Body of pancreas (tissue), 4 donors: ENCODE data around the gene TBC1D10A. TPM values are rescaled to one million over a fixed set of nuclear protein-coding genes. Genes with fewer than 3 reads are reported as not detected.
A peak's percentile ranks its signal among the peaks of the same experiment; 100 is the strongest.

Experiments used
- ATAC-seq: fragments of 150-250 bp; one replicate; pipeline ENCODE4 v1.9.1; 2016
- DNase-seq, 4 donors: peaks; one replicate each; pipeline ENCODE4 v3.0.0-alpha.2; 2019
- H3K27ac ChIP-seq, 4 donors: fragments of 200-600 bp; sonication (generic); 1 replicate in 3 of 4; 2 replicates in 1 of 4; pipeline versions ENCODE4 v1.5.1 to v1.6.1; 2016 to 2019; ENCODE audit warnings: mild to moderate bottlenecking in 1 of 4, mixed read lengths in 1 of 4, moderate library complexity in 1 of 4
- H3K27me3 ChIP-seq, 2 donors: fragments of 200-600 bp; sonication (generic); one replicate each; pipeline ENCODE4 v1.6.0; 2016; ENCODE audit warnings: mild to moderate bottlenecking in 1 of 2
- H3K36me3 ChIP-seq, 2 donors: fragments of 200-600 bp; sonication (generic); replicated peaks in 1 of 2; 2 replicates each; pipeline ENCODE4 v1.5.1; 2016; ENCODE audit warnings: low read depth in 2 of 2; ENCODE audit not compliant: insufficient read depth in 1 of 2
- H3K4me1 ChIP-seq: fragments of 200-600 bp; sonication (generic); one replicate; pipeline ENCODE4 v1.6.0; 2016
- H3K4me3 ChIP-seq, 2 donors: fragments of 200-600 bp; sonication (generic); 1 replicate in 1 of 2; 2 replicates in 1 of 2; pipeline ENCODE4 v1.5.1; 2016 to 2019
- H3K9me3 ChIP-seq, 3 donors: fragments of 200-600 bp; sonication (generic); 1 replicate in 2 of 3; 2 replicates in 1 of 3; pipeline ENCODE4 v1.5.1; 2016
- POLR2A ChIP-seq, 3 donors: fragments of 450-650 bp; IDR thresholded peaks; one replicate each; pipeline ENCODE4 v1.6.1; 2016; ENCODE audit warnings: antibody characterized with exemption in 3 of 3, mild to moderate bottlenecking in 2 of 3
- WGBS, 2 donors: methylation state at CpG; one replicate each; pipeline ENCODE4 v1.1.5; 2017; 5-methylcytosine and 5-hydroxymethylcytosine counted together
- intact Hi-C: fragments of 100-400 bp; cut with DNase I; formaldehyde crosslinking; loops from one replicate; pipeline ENCODE4 v1.15.1; 2023
- total RNA-seq, 2 donors: library from RNA; depleted of rRNA; stranded (reverse); fragments of >200 nt; gene quantifications; one replicate each; pipeline ENCODE4 v1.1.0, GENCODE V29; 2016
- TF ChIP-seq, protein P1 (sequence below), 7 experiments: fragments of 450-650 bp in 4 of 7; fragments of 200-600 bp in 3 of 7; sonication (generic) in 3 of 7; IDR thresholded peaks; one replicate each; pipeline ENCODE4 v1.5.1; 2016 to 2019; ENCODE audit warnings: antibody characterized with exemption in 7 of 7

Gene TBC1D10A
- total RNA-seq, 2 donors from 2014 or later: 4.3 to 15.0 TPM

DNA sequence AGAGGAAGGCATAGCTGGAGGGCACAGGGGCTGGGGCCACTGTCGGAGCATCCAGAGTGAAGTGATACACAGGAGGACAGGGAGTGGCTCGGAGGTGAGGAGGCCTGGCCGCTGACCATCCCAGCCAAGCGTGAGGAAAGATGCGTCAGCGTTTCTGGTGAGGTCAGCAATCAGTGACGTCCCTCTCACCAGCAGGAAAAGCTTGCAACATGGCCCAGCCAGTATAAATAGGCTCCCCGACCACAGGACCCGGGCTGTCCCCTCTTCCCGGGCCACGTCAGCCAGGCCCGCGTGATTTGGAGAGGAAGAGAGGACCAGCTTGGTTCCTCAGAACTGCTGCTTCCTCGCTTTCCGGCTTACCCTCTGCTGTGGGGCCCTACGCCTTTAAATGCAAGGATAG lies 55.9 kb downstream of the TBC1D10A start:
- TF ChIP-seq, protein P1, sequence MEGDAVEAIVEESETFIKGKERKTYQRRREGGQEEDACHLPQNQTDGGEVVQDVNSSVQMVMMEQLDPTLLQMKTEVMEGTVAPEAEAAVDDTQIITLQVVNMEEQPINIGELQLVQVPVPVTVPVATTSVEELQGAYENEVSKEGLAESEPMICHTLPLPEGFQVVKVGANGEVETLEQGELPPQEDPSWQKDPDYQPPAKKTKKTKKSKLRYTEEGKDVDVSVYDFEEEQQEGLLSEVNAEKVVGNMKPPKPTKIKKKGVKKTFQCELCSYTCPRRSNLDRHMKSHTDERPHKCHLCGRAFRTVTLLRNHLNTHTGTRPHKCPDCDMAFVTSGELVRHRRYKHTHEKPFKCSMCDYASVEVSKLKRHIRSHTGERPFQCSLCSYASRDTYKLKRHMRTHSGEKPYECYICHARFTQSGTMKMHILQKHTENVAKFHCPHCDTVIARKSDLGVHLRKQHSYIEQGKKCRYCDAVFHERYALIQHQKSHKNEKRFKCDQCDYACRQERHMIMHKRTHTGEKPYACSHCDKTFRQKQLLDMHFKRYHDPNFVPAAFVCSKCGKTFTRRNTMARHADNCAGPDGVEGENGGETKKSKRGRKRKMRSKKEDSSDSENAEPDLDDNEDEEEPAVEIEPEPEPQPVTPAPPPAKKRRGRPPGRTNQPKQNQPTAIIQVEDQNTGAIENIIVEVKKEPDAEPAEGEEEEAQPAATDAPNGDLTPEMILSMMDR (IDR thresholded peaks at IDR 0.05): no peak
- TF ChIP-seq POLR2A (IDR thresholded peaks at IDR 0.05): peak in 2 of 3 donors; percentile 8 to 38
- no peak overlapping the region for H3K4me3 ChIP-seq
- peak in 2 of 4 donors; percentile 35 to 85 for DNase-seq
- 61 to 78% methylated on average over 14 to 16 of the region's 16 CpGs for WGBS, 2 donors
- H3K36me3 ChIP-seq: no peaks in the 10 kb centered on the region
- ATAC-seq: no peak
- H3K9me3 ChIP-seq: no peaks in the 10 kb centered on the region
- no peaks in the 10 kb centered on the region for H3K4me1 ChIP-seq
- intact Hi-C loops: no loop called here
- H3K27ac ChIP-seq: peak overlapping the region in 1 of 4 donors; percentile 55
- no peaks in the 10 kb centered on the region for H3K27me3 ChIP-seq

- DNase-seq (no peak), ATAC-seq (no peak)
- Histone ChIP-seq H3K9me3 (no peaks in the 10 kb centered on the region), H3K36me3 (no peaks in the 10 kb centered on the region), H3K27me3 (no peaks in the 10 kb centered on the region), H3K4me3 (no peak overlapping the region), H3K4me1 (peaks cover under 1% of the 10 kb centered on the region), H3K27ac (no peak overlapping the region)
- intact Hi-C loops: no loop called here
- TF ChIP-seq, protein P1 (IDR thresholded peaks at IDR 0.05): no peak
- no peak for TF ChIP-seq POLR2A (IDR thresholded peaks at IDR 0.05)
- WGBS, 2 donors: 82 to 87% methylated on average over 8 of the region's 8 CpGs
Measured at GRCh38 chr22:30268331-30268730, 58.4 kb downstream of the TBC1D10A start.

GRCh38 chr22:30267382-30268302 lies 59.1 kb downstream of the TBC1D10A start:
- DNase-seq: peak in 1 of 4 donors; percentile 41
- no peaks in the 10 kb centered on the region for H3K27me3 ChIP-seq
- no peaks in the 10 kb centered on the region for H3K9me3 ChIP-seq
- no peak overlapping the region for H3K4me3 ChIP-seq
- TF ChIP-seq, protein P1 (IDR thresholded peaks at IDR 0.05): no peak
- TF ChIP-seq POLR2A (IDR thresholded peaks at IDR 0.05): no peak
- ATAC-seq: no peak
- intact Hi-C loops: no loop called here
- H3K4me1 ChIP-seq: peaks cover 5% of the 10 kb centered on the region
- H3K36me3 ChIP-seq: no peaks in the 10 kb centered on the region
- 68 to 95% methylated on average over 7 to 10 of the region's 14 CpGs for WGBS, 2 donors
- peak overlapping the region in 2 of 4 donors; percentile 25 to 62 for H3K27ac ChIP-seq

DNA sequence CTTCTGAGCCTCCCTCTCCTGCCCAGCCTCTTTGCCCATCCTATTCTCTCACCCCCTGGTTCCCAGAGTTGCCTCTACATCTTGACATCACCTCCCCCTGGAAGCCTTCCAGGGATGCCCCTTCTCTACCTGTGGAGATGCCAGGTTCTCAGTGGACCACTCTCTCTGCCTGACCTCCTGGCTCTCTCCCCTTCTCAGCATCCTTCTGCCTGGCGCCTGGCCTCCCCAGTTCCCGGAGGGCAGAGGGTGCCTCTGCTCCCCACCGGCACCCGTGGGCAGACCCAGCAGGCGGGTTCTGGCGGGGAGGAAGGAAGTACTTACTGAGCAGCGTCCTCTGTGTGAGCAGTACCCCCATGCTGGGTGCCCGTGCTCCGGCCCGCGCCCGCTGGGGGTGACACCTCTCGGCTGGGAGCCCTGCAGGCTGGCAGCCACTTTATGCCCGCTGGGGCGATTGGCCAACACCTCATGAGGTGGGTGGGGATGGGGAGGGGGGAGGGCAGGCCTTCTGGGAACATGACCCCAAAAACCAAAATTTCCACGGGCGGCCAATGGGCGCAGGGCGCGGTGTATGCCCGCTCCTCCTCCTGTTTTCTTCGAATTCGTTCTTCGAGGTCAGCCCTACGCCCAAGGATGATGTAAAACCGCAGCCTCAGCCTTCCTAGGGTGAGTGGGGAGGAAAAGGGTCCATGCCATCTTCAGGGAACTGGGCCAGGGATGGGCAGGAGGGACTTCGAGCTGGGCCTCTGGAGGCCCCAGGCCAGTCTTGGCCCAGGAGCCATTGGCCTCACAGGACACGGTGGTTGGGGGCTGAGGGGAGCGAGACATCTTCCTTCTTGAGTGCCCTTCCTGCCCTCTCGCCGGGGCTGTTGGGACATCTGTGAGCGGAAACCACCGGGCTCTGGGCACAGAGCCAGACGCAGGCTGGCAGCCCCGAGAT lies 60.0 kb downstream of the TBC1D10A start, which contains the start of gene OSM:
OSM (minus strand) TSS at position 407 of the 937 bp plus-strand sequence; CDS start at position 355, 52 bp downstream.
- H3K27me3 ChIP-seq: no peaks in the 10 kb centered on the region
- peaks cover 5% of the 10 kb centered on the region for H3K4me1 ChIP-seq
- no peaks in the 10 kb centered on the region for H3K36me3 ChIP-seq
- no peaks in the 10 kb centered on the region for H3K9me3 ChIP-seq
- DNase-seq (peak in 2 of 4 donors; percentile 38 to 73), ATAC-seq (no peak)
- intact Hi-C loops: no loop called here
- TF ChIP-seq, protein P1 (IDR thresholded peaks at IDR 0.05): no peak
- TF ChIP-seq POLR2A (IDR thresholded peaks at IDR 0.05): no peak
- WGBS, 2 donors: 59 to 81% methylated on average over 17 to 28 of the region's 35 CpGs
- H3K4me3 ChIP-seq: no peak within 1 kb of the TSS
- H3K27ac ChIP-seq: peak within 1 kb of the TSS in 2 of 4 donors; percentile 35 to 62
